Keratinocyte (primary cell): ENCODE results near the gene GLDN.

Source experiments
- CTCF ChIP-seq, 3 experiments: IDR thresholded peaks in 1 of 3; conservative IDR thresholded peaks in 1 of 3; optimal IDR thresholded peaks in 1 of 3; 2 replicates in 2 of 3; 3 replicates in 1 of 3; pipeline versions ENCODE3 to v1.5.1; 2011; ENCODE audit warnings: low read length in 3 of 3, mild to moderate bottlenecking in 3 of 3, moderate library complexity in 2 of 3, control low read depth in 1 of 3, inconsistent platforms in 1 of 3; ENCODE audit not compliant: insufficient read depth in 2 of 3; ENCODE audit errors: extremely low read depth in 1 of 3
- EZH2 ChIP-seq: IDR thresholded peaks from one replicate; pipeline ENCODE4 v1.6.1; 2012; ENCODE audit warnings: inconsistent platforms, mild to moderate bottlenecking, low read length, moderate library complexity

- TF ChIP-seq EZH2 (no peak), CTCF (optimal IDR thresholded peaks at IDR 0.05 in 1 of 3, IDR thresholded peaks at IDR 0.05 in 1 of 3, conservative IDR thresholded peaks at IDR 0.05 in 1 of 3; ENCODE audit: extremely low read depth in 1 of 3, insufficient read depth in 2 of 3, low read length in 3 of 3) (no peak)
Measured at GRCh38 chr15:51299187-51300015, 42.1 kb upstream of the GLDN start.
